Gastroesophageal sphincter (tissue), 3 donors: Measurements from ENCODE around the gene OPCML.

Experiments
- CTCF ChIP-seq, 4 experiments: fragments of 200-600 bp in 2 of 4; fragments of 450-650 bp in 2 of 4; sonication (generic) in 1 of 4; IDR thresholded peaks; one replicate each; pipeline ENCODE4 v1.5.1; 2017 to 2019; ENCODE audit warnings: antibody characterized with exemption in 4 of 4, mild to moderate bottlenecking in 2 of 4, moderate library complexity in 2 of 4
- POLR2A ChIP-seq, 2 donors: fragments of 450-650 bp; IDR thresholded peaks; one replicate each; pipeline ENCODE4 v1.6.1; 2017; ENCODE audit warnings: antibody characterized with exemption in 2 of 2, mild to moderate bottlenecking in 2 of 2, moderate library complexity in 1 of 2

- TF ChIP-seq CTCF (IDR thresholded peaks at IDR 0.05) (no peak), POLR2A (IDR thresholded peaks at IDR 0.05) (no peak)
Observed at GRCh38 chr11:133171374-133171773, 360.9 kb downstream of the OPCML start.
